Fibroblast of mammary gland (primary cell): ENCODE data around the gene DSTN.

Source experiments
- DNase-seq: peaks from one replicate; pipeline ENCODE4 v3.0.0-alpha.2; 2010; ENCODE audit warnings: low read depth
- H3K4me3 ChIP-seq: 2 replicates; pipeline ENCODE4 v1.5.1; 2011; ENCODE audit warnings: low read depth, mild to moderate bottlenecking, low read length, moderate library complexity; ENCODE audit not compliant: control insufficient read depth
- CTCF ChIP-seq: conservative IDR thresholded peaks from 2 replicates; pipeline ENCODE4 v1.5.1; 2011; ENCODE audit warnings: low read depth, low read length, inconsistent platforms; ENCODE audit not compliant: control insufficient read depth, insufficient read depth

The DSTN gene

DNA sequence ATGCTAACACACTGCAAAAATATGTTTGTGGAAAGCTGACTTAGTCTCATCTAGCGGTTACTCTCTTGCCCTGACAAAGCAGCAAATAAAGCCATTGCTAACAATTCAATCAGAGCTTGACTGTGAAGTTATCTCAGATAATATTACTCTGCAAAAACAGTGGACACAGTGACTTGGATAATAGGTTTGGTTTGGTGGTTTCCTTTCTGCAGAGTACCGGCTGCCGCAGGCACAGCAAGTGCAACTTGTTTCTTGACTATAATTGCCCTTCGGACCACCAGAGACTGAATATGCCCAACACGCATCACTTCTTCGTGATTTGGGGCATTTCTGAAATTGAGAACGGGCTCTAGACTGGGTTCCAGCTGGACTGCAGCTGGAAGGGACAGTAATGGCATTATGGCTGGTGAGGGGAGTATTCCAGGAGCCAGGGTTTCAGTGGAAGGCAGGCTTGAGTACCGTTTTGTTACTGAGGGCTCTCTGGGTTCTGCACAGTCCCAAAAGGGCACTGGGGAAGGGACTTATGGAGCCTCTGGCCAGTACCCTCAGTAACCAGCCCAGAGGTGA, 40.0 kb downstream of the DSTN start:
- H3K4me3 ChIP-seq, result no peak overlapping the region
- DNase-seq, result no peak
- TF ChIP-seq CTCF, result no peak

GRCh38 chr20:17610566-17611289, 40.9 kb downstream of the DSTN start:
- DNase-seq, result no peak
- H3K4me3 ChIP-seq, result no peak overlapping the region
- no peak for TF ChIP-seq CTCF

DNA sequence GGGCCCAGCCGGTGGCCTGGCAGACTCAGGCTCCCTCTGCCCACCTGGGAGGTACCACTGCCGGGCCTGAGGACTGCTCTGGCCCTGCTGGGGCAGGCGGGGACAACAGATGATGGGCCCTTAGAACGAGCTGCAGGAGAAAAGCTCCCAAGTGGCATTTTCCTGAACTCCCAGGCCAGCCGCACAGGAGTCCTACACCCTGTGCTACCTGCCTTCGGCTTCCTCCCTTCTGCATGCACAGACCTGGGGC, 41.3 kb downstream of the DSTN start:
- no peak overlapping the region for H3K4me3 ChIP-seq
- no peak for TF ChIP-seq CTCF
- DNase-seq, result no peak

DNA sequence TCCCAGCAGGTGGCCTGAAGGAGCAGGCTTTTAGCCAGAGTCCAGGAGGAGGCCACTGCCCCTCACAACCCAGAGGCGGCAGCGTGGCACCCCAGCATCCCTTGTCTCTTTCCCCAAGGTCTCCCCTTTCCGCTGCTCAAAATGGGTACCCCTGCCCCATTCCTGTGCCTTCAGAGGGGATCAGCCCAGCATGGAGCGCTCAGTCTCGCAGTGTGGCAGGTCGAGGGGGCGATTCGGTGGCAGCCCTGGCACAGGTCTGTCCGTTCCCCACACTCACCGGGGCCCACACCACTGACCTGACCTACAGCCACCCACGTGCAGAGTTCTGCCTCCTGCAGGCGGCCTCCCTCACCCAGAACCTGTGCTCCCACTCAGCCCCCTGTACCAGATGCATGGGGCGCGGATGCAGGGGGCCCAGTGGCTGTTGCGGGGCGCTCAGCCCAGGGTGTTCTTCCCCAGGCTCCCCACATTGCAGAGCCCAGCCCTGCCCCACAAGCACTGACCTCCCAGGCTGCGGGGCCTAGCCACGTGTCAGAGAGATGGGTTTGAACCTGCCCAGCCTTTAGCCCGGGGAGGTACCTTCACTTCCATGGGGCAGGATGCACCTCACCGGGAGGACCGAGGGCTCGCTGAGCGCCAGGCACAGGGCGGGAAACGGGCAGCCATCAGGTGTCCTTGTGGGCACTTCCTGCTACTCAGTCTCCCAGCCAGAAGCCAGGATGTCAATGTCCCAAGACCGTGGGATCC, 41.8 kb downstream of the DSTN start:
- H3K4me3 ChIP-seq, result no peak overlapping the region
- peak; percentile 42 for TF ChIP-seq CTCF
- peak; percentile 30 for DNase-seq

DNA sequence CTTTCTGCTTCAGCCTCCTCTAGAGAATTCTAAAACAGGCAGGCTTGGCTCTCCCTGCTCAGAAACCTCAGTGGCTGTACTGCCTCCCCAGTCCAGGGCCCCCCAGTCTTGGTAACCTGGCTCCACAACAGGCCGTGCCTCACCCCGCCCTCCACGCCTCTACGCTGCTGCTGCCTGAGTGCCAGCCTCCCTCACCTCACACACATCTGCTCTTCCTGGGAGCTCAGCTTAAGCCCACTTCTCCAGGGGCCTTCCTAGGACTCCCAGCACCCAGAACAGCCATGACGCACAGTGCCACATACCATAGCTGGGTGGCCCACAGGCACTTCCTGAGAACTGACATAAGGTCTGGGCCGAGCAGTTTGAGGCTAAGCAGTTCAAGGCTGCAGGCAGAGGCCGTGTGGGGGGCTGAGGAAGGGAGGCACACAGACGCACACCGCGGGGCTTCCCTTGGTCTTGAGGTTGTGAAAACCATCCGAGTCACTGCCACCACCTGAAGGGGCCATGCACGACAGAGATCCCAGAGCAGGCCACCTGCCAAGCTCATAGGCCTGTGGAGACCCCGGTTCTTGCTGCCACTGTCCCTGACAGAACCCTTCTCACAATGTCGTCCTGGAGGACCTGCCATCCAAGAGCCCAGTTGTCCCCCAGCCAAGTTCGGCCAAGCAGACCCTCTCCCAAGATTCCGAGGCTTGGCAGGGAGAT, 42.6 kb downstream of the DSTN start:
- TF ChIP-seq CTCF, result no peak
- peak; percentile 54 for DNase-seq
- H3K4me3 ChIP-seq, result no peak overlapping the region

GRCh38 chr20:17612992-17613327, 43.1 kb downstream of the DSTN start:
- no peak overlapping the region for H3K4me3 ChIP-seq
- TF ChIP-seq CTCF, result no peak
- DNase-seq, result no peak
